H1 (cell line): ENCODE results near the gene FLCN. TPM values are rescaled to one million over a fixed set of nuclear protein-coding genes. Genes with fewer than 3 reads are reported as not detected.
A peak's percentile ranks its signal among the peaks of the same experiment; 100 is the strongest.

ENCODE experiments used
- CTCF ChIA-PET: fragments of 300-600 bp; sonication (Branson Sonifier 250); formaldehyde crosslinking; loops from one replicate; lab custom pipeline; 2021; ENCODE audit not compliant: partially characterized antibody; lab: Charles Lee
- POLR2A ChIA-PET: fragments of 300-600 bp; sonication (Branson Sonifier 250); formaldehyde crosslinking; loops from one replicate; lab custom pipeline; 2021; ENCODE audit warnings: inconsistent platforms; ENCODE audit not compliant: partially characterized antibody; lab: Charles Lee
- DNase-seq, 2 experiments: peaks; one replicate each; pipeline versions ENCODE4 v3.0.0 to v3.0.0-alpha.2; 2010 to 2022; ENCODE audit warnings: low spot score in 2 of 2, low read depth in 1 of 2, mixed read lengths in 1 of 2
- FAIRE-seq: peaks from 2 replicates; lab custom pipeline; 2011; peaks lifted over from hg19 to GRCh38; lab: Jason Lieb, UNC
- H2AFZ ChIP-seq: 2 replicates; pipeline ENCODE4 v1.8.1; 2012; ENCODE audit warnings: low read length, inconsistent platforms
- H2AK5ac ChIP-seq: 2 replicates; pipeline ENCODE4 v1.6.1; 2013; ENCODE audit warnings: low read depth, low read length
- H2BK120ac ChIP-seq: replicated peaks from 2 replicates; pipeline ENCODE3; 2013; ENCODE audit warnings: low read depth, low read length, inconsistent platforms
- H2BK12ac ChIP-seq: 2 replicates; pipeline ENCODE4 v1.6.1; 2013; ENCODE audit warnings: low read depth, low read length
- H2BK15ac ChIP-seq: 2 replicates; pipeline ENCODE4 v1.6.1; 2013; ENCODE audit warnings: low read length
- H2BK20ac ChIP-seq: 2 replicates; pipeline ENCODE4 v1.6.1; 2013; ENCODE audit warnings: low read length
- H2BK5ac ChIP-seq: 2 replicates; pipeline ENCODE4 v1.6.1; 2013; ENCODE audit warnings: low read depth, low read length
- H3K14ac ChIP-seq: 2 replicates; pipeline ENCODE4 v1.6.1; 2013; ENCODE audit warnings: inconsistent platforms; ENCODE audit not compliant: insufficient read length
- H3K18ac ChIP-seq: 2 replicates; pipeline ENCODE4 v1.6.1; 2013; ENCODE audit warnings: low read length; ENCODE audit errors: extremely low read depth
- H3K23ac ChIP-seq: 2 replicates; pipeline ENCODE4 v1.6.1; 2013; ENCODE audit warnings: inconsistent platforms; ENCODE audit not compliant: insufficient read length
- H3K23me2 ChIP-seq: 2 replicates; pipeline ENCODE4 v1.6.1; 2013; ENCODE audit warnings: low read depth, low read length
- H3K27ac ChIP-seq: 2 replicates; pipeline ENCODE4 v1.6.1; 2011; ENCODE audit warnings: low read depth, low read length, inconsistent platforms
- H3K27me3 ChIP-seq, 4 experiments: replicated peaks in 1 of 4; 1 replicate in 1 of 4; 2 replicates in 3 of 4; pipeline versions ENCODE4 v1.6.1 to v1.8.1; 2011 to 2013; ENCODE audit warnings: low read length in 3 of 4, mild to moderate bottlenecking in 3 of 4, inconsistent platforms in 2 of 4, mixed read lengths in 2 of 4, moderate library complexity in 1 of 4; ENCODE audit not compliant: control insufficient read depth in 3 of 4, insufficient read depth in 3 of 4; ENCODE audit errors: extremely low read depth in 1 of 4
- H3K36me3 ChIP-seq, 4 experiments: 2 replicates each; pipeline versions ENCODE4 v1.6.1 to v1.8.1; 2011 to 2013; ENCODE audit warnings: mild to moderate bottlenecking in 4 of 4, low read length in 3 of 4, moderate library complexity in 2 of 4, control low read depth in 1 of 4, inconsistent platforms in 1 of 4; ENCODE audit not compliant: insufficient read depth in 4 of 4, control insufficient read depth in 2 of 4
- H3K4ac ChIP-seq: replicated peaks from 2 replicates; pipeline ENCODE3; 2013; ENCODE audit warnings: low read length, low read depth, mixed read lengths, inconsistent platforms; ENCODE audit not compliant: insufficient read length
- H3K4me1 ChIP-seq, 4 experiments: replicated peaks in 1 of 4; 1 replicate in 1 of 4; 2 replicates in 3 of 4; pipeline versions ENCODE4 v1.6.1 to v1.8.1; 2011 to 2013; ENCODE audit warnings: low read length in 3 of 4, inconsistent platforms in 2 of 4, mixed read lengths in 1 of 4; ENCODE audit not compliant: insufficient read depth in 4 of 4, control insufficient read depth in 3 of 4
- H3K4me2 ChIP-seq, 2 experiments: 2 replicates each; pipeline versions ENCODE4 v1.6.1 to v1.8.1; 2011 to 2013; ENCODE audit warnings: low read depth in 2 of 2, low read length in 2 of 2, control low read depth in 1 of 2, inconsistent platforms in 1 of 2, mild to moderate bottlenecking in 1 of 2; ENCODE audit not compliant: insufficient read depth in 1 of 2
- H3K4me3 ChIP-seq, 4 experiments: fragments of 200-600, 300-600 bp in 1 of 4; sonication (generic), shearing (Covaris generic), sonication (Bioruptor Twin) in 1 of 4; 2 replicates each; pipeline versions ENCODE4 v1.5.1 to v1.8.1; 2011 to 2016; ENCODE audit warnings: low read length in 4 of 4, low read depth in 3 of 4, control low read depth in 2 of 4, inconsistent platforms in 2 of 4, mild to moderate bottlenecking in 2 of 4, mixed read lengths in 1 of 4, moderate library complexity in 1 of 4; ENCODE audit not compliant: insufficient read depth in 2 of 4; ENCODE audit errors: extremely low read depth in 1 of 4
- H3K56ac ChIP-seq: replicated peaks from 2 replicates; pipeline ENCODE3; 2013; ENCODE audit warnings: low read depth, mild to moderate bottlenecking, mixed read lengths, low read length, inconsistent platforms; ENCODE audit not compliant: insufficient read length
- H3K79me1 ChIP-seq: 2 replicates; pipeline ENCODE4 v1.6.1; 2013; ENCODE audit warnings: low read depth, low read length, control low read depth
- H3K79me2 ChIP-seq, 2 experiments: 2 replicates each; pipeline versions ENCODE4 v1.6.1 to v1.8.1; 2012 to 2013; ENCODE audit warnings: low read length in 2 of 2, mild to moderate bottlenecking in 2 of 2, inconsistent platforms in 1 of 2; ENCODE audit not compliant: insufficient read depth in 2 of 2, control insufficient read depth in 1 of 2
- H3K9ac ChIP-seq, 4 experiments: replicated peaks in 1 of 4; 1 replicate in 1 of 4; 2 replicates in 3 of 4; pipeline versions ENCODE4 v1.6.1 to v1.8.1; 2011 to 2013; ENCODE audit warnings: low read depth in 3 of 4, low read length in 3 of 4, control low read depth in 2 of 4, mild to moderate bottlenecking in 2 of 4, moderate library complexity in 2 of 4, inconsistent platforms in 1 of 4; ENCODE audit errors: extremely low read depth in 1 of 4
- H3K9me3 ChIP-seq, 2 experiments: 2 replicates each; pipeline versions ENCODE4 v1.6.1 to v1.8.1; 2012 to 2013; ENCODE audit warnings: mild to moderate bottlenecking in 2 of 2, moderate library complexity in 2 of 2, control low read depth in 1 of 2, inconsistent platforms in 1 of 2, low read depth in 1 of 2, low read length in 1 of 2, mixed read lengths in 1 of 2; ENCODE audit not compliant: insufficient read depth in 2 of 2
- H4K20me1 ChIP-seq, 2 experiments: replicated peaks in 1 of 2; 2 replicates each; pipeline versions ENCODE3 to v1.8.1; 2011 to 2013; ENCODE audit warnings: inconsistent platforms in 2 of 2, low read length in 2 of 2, mild to moderate bottlenecking in 1 of 2; ENCODE audit not compliant: insufficient read depth in 2 of 2, control insufficient read depth in 1 of 2
- H4K5ac ChIP-seq: 2 replicates; pipeline ENCODE4 v1.6.1; 2013; ENCODE audit warnings: low read length, low read depth, mixed read lengths, inconsistent platforms; ENCODE audit not compliant: insufficient read length
- H4K8ac ChIP-seq: 2 replicates; pipeline ENCODE4 v1.8.0; 2013; ENCODE audit warnings: mild to moderate bottlenecking, moderate library complexity, low read length, inconsistent platforms; ENCODE audit not compliant: insufficient read depth; ENCODE audit errors: extremely low read depth
- H4K91ac ChIP-seq: replicated peaks from 2 replicates; pipeline ENCODE3; 2013; ENCODE audit warnings: low read length, mixed read lengths, inconsistent platforms; ENCODE audit not compliant: insufficient read length
- BCL11A ChIP-seq, 2 experiments: IDR thresholded peaks; one replicate each; pipeline ENCODE4 v1.6.1; 2011; ENCODE audit warnings: low read depth in 2 of 2, low read length in 2 of 2, mild to moderate bottlenecking in 2 of 2
- GTF2F1 ChIP-seq: IDR thresholded peaks from 2 replicates; pipeline ENCODE4 v1.6.1; 2012; ENCODE audit warnings: low read depth, low read length, improper control_type of control experiment, borderline replicate concordance
- RBBP5 ChIP-seq: IDR thresholded peaks from 2 replicates; pipeline ENCODE4 v1.7.1; 2012; ENCODE audit warnings: low read depth, mild to moderate bottlenecking, inconsistent platforms, low read length, moderate library complexity, borderline replicate concordance
- RFX5 ChIP-seq: IDR thresholded peaks from 2 replicates; pipeline ENCODE4 v1.6.1; 2011; ENCODE audit warnings: low read depth, low read length, improper control_type of control experiment, borderline replicate concordance
- RNF2 ChIP-seq: fragments of 200-900, 300-1000 bp; sonication (generic); IDR thresholded peaks from 2 replicates; pipeline ENCODE4 v1.7.1; 2016; ENCODE audit warnings: borderline replicate concordance, low read depth, mild to moderate bottlenecking, antibody characterized with exemption, low read length; ENCODE audit not compliant: poor library complexity, severe bottlenecking; ENCODE audit errors: missing control alignments
- YY1 ChIP-seq: IDR thresholded peaks from 2 replicates; pipeline ENCODE4 v1.6.1; 2011; ENCODE audit warnings: low read depth, mild to moderate bottlenecking, low read length
- WGBS, 2 experiments: shearing (Covaris generic) in 1 of 2; methylation state at CpG; one replicate each; pipeline versions ENCODE4 v1.1.6 to v1.1.7; 2013 to 2015; ENCODE audit warnings: low lambda C conversion rate in 2 of 2, mixed read lengths in 2 of 2, inconsistent platforms in 1 of 2, low coverage in 1 of 2, missing lambda C conversion rate in 1 of 2; ENCODE audit not compliant: insufficient replicate concordance in 2 of 2, insufficient coverage in 1 of 2, insufficient read length in 1 of 2; ENCODE audit errors: extremely low coverage in 1 of 2, missing lambda C conversion rate in 1 of 2; 5-methylcytosine and 5-hydroxymethylcytosine counted together
- polyA plus RNA-seq, 7 experiments: library from polyadenylated mRNA; depleted of rRNA in 3 of 7; stranded (reverse) in 5 of 7; unstranded in 2 of 7; fragments of >200 nt in 5 of 7; fragments of 200-250 nt in 2 of 7; gene quantifications; 1 replicate in 5 of 7; 2 replicates in 1 of 7; 4 replicates in 1 of 7; pipeline versions ENCODE4 v1.2.1 to v1.2.3, GENCODE V29; 2011 to 2013; ENCODE audit warnings: missing spikeins in 2 of 7, mixed read lengths in 2 of 7
- total RNA-seq: library from RNA; stranded (reverse); fragmentation: NEBNext Ultra II Directional; extraction: Animal tissue kit (Norgen Biotek cat#: 25700); gene quantifications from 2 replicates; pipeline ENCODE4 v1.2.1, GENCODE V29; 2021
- TF ChIP-seq, protein P1 (sequence below), 3 experiments: IDR thresholded peaks; 1 replicate in 2 of 3; 2 replicates in 1 of 3; pipeline versions ENCODE4 v1.5.1 to v1.6.1; 2011; ENCODE audit warnings: low read length in 3 of 3, mild to moderate bottlenecking in 3 of 3, inconsistent platforms in 2 of 3, low read depth in 1 of 3, moderate library complexity in 1 of 3; ENCODE audit not compliant: insufficient read depth in 1 of 3; ENCODE audit errors: control extremely low read depth in 1 of 3

FLCN gene
- total and polyA plus RNA-seq, 2 of the 8 experiments (the other 6 are each of a cell fraction or from before 2014, with no cell fraction given), result 15.6 to 34.6 TPM

DNA sequence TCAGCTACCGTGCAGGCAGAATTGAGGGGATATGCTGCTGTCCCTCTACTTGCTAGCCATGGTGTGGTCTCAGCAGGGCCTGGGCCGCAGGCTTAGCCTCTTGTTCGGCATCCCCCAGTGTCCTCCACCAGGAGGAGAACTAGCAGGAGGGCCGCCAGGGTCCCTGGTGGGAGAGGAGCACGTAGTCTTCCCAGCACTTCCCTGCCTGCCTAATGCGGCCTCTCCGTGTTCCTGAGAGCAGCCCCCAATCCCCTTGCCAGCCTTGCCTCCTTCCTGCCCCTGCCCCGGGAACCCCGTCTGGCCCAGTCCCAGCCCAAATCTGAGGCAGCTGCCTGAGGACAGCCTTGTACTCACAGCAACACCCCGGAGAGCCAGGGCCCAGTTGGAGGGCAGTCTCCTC is 69.0 kb downstream of the FLCN start:
- no peak for TF ChIP-seq RBBP5
- no peak for TF ChIP-seq RFX5
- no peak for TF ChIP-seq GTF2F1
- no peak for TF ChIP-seq RNF2
- no peak for TF ChIP-seq YY1
- TF ChIP-seq, protein P1, sequence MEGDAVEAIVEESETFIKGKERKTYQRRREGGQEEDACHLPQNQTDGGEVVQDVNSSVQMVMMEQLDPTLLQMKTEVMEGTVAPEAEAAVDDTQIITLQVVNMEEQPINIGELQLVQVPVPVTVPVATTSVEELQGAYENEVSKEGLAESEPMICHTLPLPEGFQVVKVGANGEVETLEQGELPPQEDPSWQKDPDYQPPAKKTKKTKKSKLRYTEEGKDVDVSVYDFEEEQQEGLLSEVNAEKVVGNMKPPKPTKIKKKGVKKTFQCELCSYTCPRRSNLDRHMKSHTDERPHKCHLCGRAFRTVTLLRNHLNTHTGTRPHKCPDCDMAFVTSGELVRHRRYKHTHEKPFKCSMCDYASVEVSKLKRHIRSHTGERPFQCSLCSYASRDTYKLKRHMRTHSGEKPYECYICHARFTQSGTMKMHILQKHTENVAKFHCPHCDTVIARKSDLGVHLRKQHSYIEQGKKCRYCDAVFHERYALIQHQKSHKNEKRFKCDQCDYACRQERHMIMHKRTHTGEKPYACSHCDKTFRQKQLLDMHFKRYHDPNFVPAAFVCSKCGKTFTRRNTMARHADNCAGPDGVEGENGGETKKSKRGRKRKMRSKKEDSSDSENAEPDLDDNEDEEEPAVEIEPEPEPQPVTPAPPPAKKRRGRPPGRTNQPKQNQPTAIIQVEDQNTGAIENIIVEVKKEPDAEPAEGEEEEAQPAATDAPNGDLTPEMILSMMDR (IDR thresholded peaks at IDR 0.05; ENCODE audit: control extremely low read depth in 1 of 3, insufficient read depth in 1 of 3, low read depth in 1 of 3, low read length in 3 of 3), result peak in 1 of 3 experiments; percentile 3; a peak in 1 of 4 replicates
- no peak for TF ChIP-seq BCL11A (IDR thresholded peaks at IDR 0.05; ENCODE audit: low read depth in 2 of 2, low read length in 2 of 2)
- Histone ChIP-seq H3K27me3 (no peaks in the 10 kb centered on the region; a peak in 1 of 7 replicates), H2AFZ (no peak overlapping the region), H3K4me3 (no peak overlapping the region), H2BK5ac (no peak overlapping the region; the same call in 1 of the 2 replicates), H2AK5ac (no peak overlapping the region), H3K4me1 (no peaks in the 10 kb centered on the region), H3K4ac (no peak overlapping the region), H3K9ac (no peak overlapping the region), H3K79me2 (no peaks in the 10 kb centered on the region), H4K20me1 (peaks cover 2 to 7% of the 10 kb centered on the region in 2 experiments), H3K36me3 (peaks cover 1 to 13% (median 4%) of the 10 kb centered on the region in 4 experiments; a peak in 6 of 8 replicates), H4K91ac (no peak overlapping the region), H2BK120ac (no peak overlapping the region), H3K79me1 (no peaks in the 10 kb centered on the region), H2BK15ac (no peak overlapping the region), H3K27ac (no peak overlapping the region), H4K8ac (no peak overlapping the region; the same call in 1 of the 2 replicates), H2BK20ac (no peak overlapping the region), H2BK12ac (no peak overlapping the region), H4K5ac (no peak overlapping the region), H3K23me2 (no peaks in the 10 kb centered on the region), H3K14ac (no peak overlapping the region), H3K18ac (no peak overlapping the region), H3K23ac (no peak overlapping the region), H3K56ac (no peak overlapping the region), H3K9me3 (no peaks in the 10 kb centered on the region), H3K4me2 (no peak overlapping the region)
- FAIRE-seq (no peak), DNase-seq (no peak)
- ChIA-PET POLR2A (no interaction called here), CTCF (interaction anchor here (0.6 to 6.2 kb wide), 9 partner anchors 10 to 190 kb away, joined by 3 to 44 read pairs (median 3); no protein-coding TSS in a partner anchor)
- 91% methylated on average over 10 of the region's 10 CpGs; no CpG with 5 or more reads in 1 of the 2 experiments for WGBS, 2 experiments
